Measurements from ENCODE around the gene FAM131B. TPM values are rescaled to one million over a fixed set of nuclear protein-coding genes. Genes with fewer than 3 reads are reported as not detected.

Gene FAM131B
- total and polyA plus RNA-seq, 2 of the 8 experiments (the other 6 are each of a cell fraction or from before 2014, with no cell fraction given): 23.1 to 38.2 TPM

DNA sequence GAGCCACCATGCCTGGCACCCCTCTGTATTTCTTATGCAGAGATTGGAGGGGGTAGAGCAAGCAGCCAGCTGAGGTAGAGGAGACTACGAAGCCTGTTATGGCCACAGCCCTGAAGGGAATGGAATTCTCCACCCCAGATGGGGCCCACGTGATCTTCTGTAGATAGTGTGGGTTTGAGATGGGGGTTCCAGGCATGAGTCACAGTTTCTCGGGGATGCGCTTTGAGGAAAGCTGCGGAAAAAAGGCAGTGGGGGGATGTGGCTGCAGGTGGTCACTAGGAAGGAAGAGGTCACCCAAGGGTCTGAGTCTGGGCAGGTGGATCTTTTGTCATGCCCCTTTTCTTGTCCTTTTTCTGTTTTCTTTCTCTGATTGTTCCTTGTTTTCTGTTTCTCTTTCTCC lies 11.5 kb downstream of the FAM131B start:
- peaks cover 0 to 12% (median 2%) of the 10 kb centered on the region in 4 experiments; a peak in 4 of 8 replicates for H3K36me3 ChIP-seq (ENCODE audit: control insufficient read depth in 2 of 4, insufficient read depth in 4 of 4, low read length in 3 of 4)
- no peak overlapping the region for H3K56ac ChIP-seq (replicated peaks; ENCODE audit: insufficient read length, low read depth, low read length)
- H2BK12ac ChIP-seq (ENCODE audit: low read depth, low read length): no peak overlapping the region
- H3K18ac ChIP-seq (ENCODE audit: extremely low read depth, low read length): no peak overlapping the region
- H2BK20ac ChIP-seq (ENCODE audit: low read length): no peak overlapping the region
- no peak overlapping the region for H3K27ac ChIP-seq (ENCODE audit: low read depth, low read length)
- WGBS, 2 experiments (ENCODE audit: extremely low coverage in 1 of 2, insufficient coverage in 1 of 2, insufficient read length in 1 of 2, insufficient replicate concordance in 2 of 2, low coverage in 1 of 2, low lambda C conversion rate in 2 of 2, missing lambda C conversion rate in 1 of 2): 80% methylated on average over 5 of the region's 5 CpGs; no CpG with 5 or more reads in 1 of the 2 experiments
- H2BK5ac ChIP-seq (ENCODE audit: low read depth, low read length): no peak overlapping the region
- H4K8ac ChIP-seq (ENCODE audit: extremely low read depth, insufficient read depth, low read length): no peak overlapping the region
- peaks cover 0 to under 1% (median 0%) of the 10 kb centered on the region in 4 experiments; a peak in 2 of 7 replicates for H3K27me3 ChIP-seq (replicated peaks in 1 of 4; ENCODE audit: control insufficient read depth in 3 of 4, extremely low read depth in 1 of 4, insufficient read depth in 3 of 4, low read length in 3 of 4)
- no peak overlapping the region for H2AK5ac ChIP-seq (ENCODE audit: low read depth, low read length)
- no peak overlapping the region for H4K91ac ChIP-seq (replicated peaks; ENCODE audit: insufficient read length, low read length)
- CTCF ChIA-PET (ENCODE audit: partially characterized antibody): interaction anchor here (0.6 to 2.3 kb wide), 6 partner anchors 9 to 66 kb away, joined by 3 to 9 read pairs (median 4); no protein-coding TSS in a partner anchor
- H3K9ac ChIP-seq (replicated peaks in 1 of 4; ENCODE audit: extremely low read depth in 1 of 4, low read depth in 3 of 4, low read length in 3 of 4): no peak overlapping the region
- no peaks in the 10 kb centered on the region; the same call in 1 of the 2 replicates for H3K23me2 ChIP-seq (ENCODE audit: low read depth, low read length)
- POLR2A ChIA-PET (ENCODE audit: partially characterized antibody): interaction anchor here (0.7 to 4.2 kb wide), 8 partner anchors 11 to 57 kb away, joined by 3 to 28 read pairs (median 4); partner anchors contain the start of genes EPHA1 and FAM131B
- H3K23ac ChIP-seq (ENCODE audit: insufficient read length): no peak overlapping the region
- no peak overlapping the region for H3K4me3 ChIP-seq (ENCODE audit: extremely low read depth in 1 of 4, insufficient read depth in 2 of 4, low read depth in 3 of 4, low read length in 4 of 4)
- no peak overlapping the region for H2AFZ ChIP-seq (ENCODE audit: low read length)
- H3K4me2 ChIP-seq (ENCODE audit: insufficient read depth in 1 of 2, low read depth in 2 of 2, low read length in 2 of 2): no peak overlapping the region
- no peaks in the 10 kb centered on the region for H3K79me1 ChIP-seq (ENCODE audit: low read depth, low read length)
- no peaks in the 10 kb centered on the region for H3K9me3 ChIP-seq (ENCODE audit: insufficient read depth in 2 of 2, low read depth in 1 of 2, low read length in 1 of 2)
- no peaks in the 10 kb centered on the region for H4K20me1 ChIP-seq (replicated peaks in 1 of 2; ENCODE audit: control insufficient read depth in 1 of 2, insufficient read depth in 2 of 2, low read length in 2 of 2)
- H2BK120ac ChIP-seq (replicated peaks; ENCODE audit: low read depth, low read length): no peak overlapping the region
- DNase-seq (ENCODE audit: low read depth in 1 of 2, low spot score in 2 of 2): no peak
- no peak overlapping the region for H3K14ac ChIP-seq (ENCODE audit: insufficient read length)
- peaks cover 0 to 9% (median 2%) of the 10 kb centered on the region in 4 experiments; a peak in 2 of 7 replicates for H3K4me1 ChIP-seq (replicated peaks in 1 of 4; ENCODE audit: control insufficient read depth in 3 of 4, insufficient read depth in 4 of 4, low read length in 3 of 4)
- no peaks in the 10 kb centered on the region for H3K79me2 ChIP-seq (ENCODE audit: control insufficient read depth in 1 of 2, insufficient read depth in 2 of 2, low read length in 2 of 2)
- no peak overlapping the region for H2BK15ac ChIP-seq (ENCODE audit: low read length)
- H4K5ac ChIP-seq (ENCODE audit: insufficient read length, low read depth, low read length): no peak overlapping the region
- no peak for FAIRE-seq
- no peak overlapping the region for H3K4ac ChIP-seq (replicated peaks; ENCODE audit: insufficient read length, low read depth, low read length)
- TF ChIP-seq POLR2A (IDR thresholded peaks at IDR 0.05; ENCODE audit: control extremely low read depth in 1 of 2, low read depth in 2 of 2, low read length in 2 of 2) (no peak), EGR1 (IDR thresholded peaks at IDR 0.05; ENCODE audit: borderline replicate concordance, low read depth, low read length) (no peak), SP4 (IDR thresholded peaks at IDR 0.05; ENCODE audit: low read length) (no peak), CHD2 (IDR thresholded peaks at IDR 0.05; ENCODE audit: low read length) (no peak), JUND (IDR thresholded peaks at IDR 0.05; ENCODE audit: low read length) (no peak), CEBPB (IDR thresholded peaks at IDR 0.05; ENCODE audit: low read depth, low read length) (no peak), TBP (IDR thresholded peaks at IDR 0.05; ENCODE audit: low read depth, low read length) (no peak), BCL11A (IDR thresholded peaks at IDR 0.05; ENCODE audit: low read depth in 2 of 2, low read length in 2 of 2) (no peak), KDM5A (IDR thresholded peaks at IDR 0.05; ENCODE audit: low read length) (no peak), NRF1 (IDR thresholded peaks at IDR 0.05; ENCODE audit: low read depth, low read length) (no peak), TEAD4 (IDR thresholded peaks at IDR 0.05; ENCODE audit: low read depth, low read length) (no peak), CBX8 (IDR thresholded peaks at IDR 0.05; ENCODE audit: borderline replicate concordance, low read depth, low read length) (no peak)
- TF ChIP-seq, protein P1, sequence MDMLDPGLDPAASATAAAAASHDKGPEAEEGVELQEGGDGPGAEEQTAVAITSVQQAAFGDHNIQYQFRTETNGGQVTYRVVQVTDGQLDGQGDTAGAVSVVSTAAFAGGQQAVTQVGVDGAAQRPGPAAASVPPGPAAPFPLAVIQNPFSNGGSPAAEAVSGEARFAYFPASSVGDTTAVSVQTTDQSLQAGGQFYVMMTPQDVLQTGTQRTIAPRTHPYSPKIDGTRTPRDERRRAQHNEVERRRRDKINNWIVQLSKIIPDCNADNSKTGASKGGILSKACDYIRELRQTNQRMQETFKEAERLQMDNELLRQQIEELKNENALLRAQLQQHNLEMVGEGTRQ (IDR thresholded peaks at IDR 0.05; ENCODE audit: low read length): no peak
- TF ChIP-seq, protein P2, sequence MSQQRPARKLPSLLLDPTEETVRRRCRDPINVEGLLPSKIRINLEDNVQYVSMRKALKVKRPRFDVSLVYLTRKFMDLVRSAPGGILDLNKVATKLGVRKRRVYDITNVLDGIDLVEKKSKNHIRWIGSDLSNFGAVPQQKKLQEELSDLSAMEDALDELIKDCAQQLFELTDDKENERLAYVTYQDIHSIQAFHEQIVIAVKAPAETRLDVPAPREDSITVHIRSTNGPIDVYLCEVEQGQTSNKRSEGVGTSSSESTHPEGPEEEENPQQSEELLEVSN (IDR thresholded peaks at IDR 0.05): no peak
